Measurements from ENCODE around the gene APC. TPM values are rescaled to one million over a fixed set of nuclear protein-coding genes. Genes with fewer than 3 reads are reported as not detected.

Gene APC
- total RNA-seq, 1 donor from 2014 or later, result 36.9 TPM

DNA sequence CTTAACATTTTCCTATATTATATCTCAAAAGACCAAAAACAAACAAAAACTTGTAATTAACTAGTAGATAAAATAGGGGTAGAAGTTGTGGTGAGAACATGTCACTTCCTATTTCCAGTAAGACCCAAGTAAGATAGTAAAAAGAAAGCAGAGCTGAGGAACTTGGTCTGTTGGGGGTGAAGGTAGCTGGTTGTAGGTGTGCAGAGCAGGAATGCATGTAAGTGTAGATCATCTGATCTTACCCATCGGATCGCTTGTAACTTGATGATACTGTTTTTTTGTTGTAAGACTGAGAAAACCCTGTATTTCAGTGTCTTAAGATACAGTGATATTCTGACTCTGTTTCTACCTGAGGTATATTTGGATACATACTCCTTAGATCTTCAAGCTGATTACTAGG is 129.1 kb downstream of the APC start:
- no peak overlapping the region for H3K4me3 Mint-ChIP-seq (ENCODE audit: unreplicated experiment)
- H3K4me1 Mint-ChIP-seq (ENCODE audit: unreplicated experiment), result peaks cover 20% of the 10 kb centered on the region
- DNase-seq (ENCODE audit: extremely low spot score, unreplicated experiment), result no peak
- TF ChIP-seq, protein P1, sequence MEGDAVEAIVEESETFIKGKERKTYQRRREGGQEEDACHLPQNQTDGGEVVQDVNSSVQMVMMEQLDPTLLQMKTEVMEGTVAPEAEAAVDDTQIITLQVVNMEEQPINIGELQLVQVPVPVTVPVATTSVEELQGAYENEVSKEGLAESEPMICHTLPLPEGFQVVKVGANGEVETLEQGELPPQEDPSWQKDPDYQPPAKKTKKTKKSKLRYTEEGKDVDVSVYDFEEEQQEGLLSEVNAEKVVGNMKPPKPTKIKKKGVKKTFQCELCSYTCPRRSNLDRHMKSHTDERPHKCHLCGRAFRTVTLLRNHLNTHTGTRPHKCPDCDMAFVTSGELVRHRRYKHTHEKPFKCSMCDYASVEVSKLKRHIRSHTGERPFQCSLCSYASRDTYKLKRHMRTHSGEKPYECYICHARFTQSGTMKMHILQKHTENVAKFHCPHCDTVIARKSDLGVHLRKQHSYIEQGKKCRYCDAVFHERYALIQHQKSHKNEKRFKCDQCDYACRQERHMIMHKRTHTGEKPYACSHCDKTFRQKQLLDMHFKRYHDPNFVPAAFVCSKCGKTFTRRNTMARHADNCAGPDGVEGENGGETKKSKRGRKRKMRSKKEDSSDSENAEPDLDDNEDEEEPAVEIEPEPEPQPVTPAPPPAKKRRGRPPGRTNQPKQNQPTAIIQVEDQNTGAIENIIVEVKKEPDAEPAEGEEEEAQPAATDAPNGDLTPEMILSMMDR (IDR thresholded peaks at IDR 0.05), result no peak
- no peak overlapping the region for H3K27ac Mint-ChIP-seq (ENCODE audit: unreplicated experiment)
- no peaks in the 10 kb centered on the region for H3K9me3 Mint-ChIP-seq (ENCODE audit: unreplicated experiment)
- peaks cover 37% of the 10 kb centered on the region for H3K36me3 Mint-ChIP-seq (ENCODE audit: unreplicated experiment)
- H3K27me3 Mint-ChIP-seq (ENCODE audit: unreplicated experiment), result no peaks in the 10 kb centered on the region

DNA sequence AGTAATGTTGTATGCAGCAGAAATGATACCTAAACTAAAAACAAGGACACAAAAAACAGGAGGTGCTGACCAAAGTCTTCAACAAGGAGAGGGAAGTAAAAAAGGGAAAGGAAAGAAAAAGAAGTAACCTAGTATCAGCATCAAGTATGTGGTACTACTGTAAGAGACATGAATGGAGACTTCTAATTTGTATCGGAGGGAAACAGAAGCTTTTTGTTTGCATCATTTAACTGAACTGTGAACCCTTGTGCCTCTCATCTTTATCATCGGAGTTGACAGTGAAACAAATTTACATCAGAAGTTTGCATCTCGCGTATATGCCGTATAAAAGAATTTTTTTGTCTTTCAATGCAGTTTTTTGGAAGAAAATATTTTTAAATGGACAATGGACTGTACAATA is 129.7 kb downstream of the APC start:
- TF ChIP-seq, protein P1 (IDR thresholded peaks at IDR 0.05), result no peak
- H3K4me3 Mint-ChIP-seq (ENCODE audit: unreplicated experiment), result no peak overlapping the region
- no peak overlapping the region for H3K27ac Mint-ChIP-seq (ENCODE audit: unreplicated experiment)
- H3K27me3 Mint-ChIP-seq (ENCODE audit: unreplicated experiment), result no peaks in the 10 kb centered on the region
- H3K36me3 Mint-ChIP-seq (ENCODE audit: unreplicated experiment), result peaks cover 37% of the 10 kb centered on the region
- DNase-seq (ENCODE audit: extremely low spot score, unreplicated experiment), result no peak
- peaks cover 14% of the 10 kb centered on the region for H3K4me1 Mint-ChIP-seq (ENCODE audit: unreplicated experiment)
- H3K9me3 Mint-ChIP-seq (ENCODE audit: unreplicated experiment), result no peaks in the 10 kb centered on the region

DNA sequence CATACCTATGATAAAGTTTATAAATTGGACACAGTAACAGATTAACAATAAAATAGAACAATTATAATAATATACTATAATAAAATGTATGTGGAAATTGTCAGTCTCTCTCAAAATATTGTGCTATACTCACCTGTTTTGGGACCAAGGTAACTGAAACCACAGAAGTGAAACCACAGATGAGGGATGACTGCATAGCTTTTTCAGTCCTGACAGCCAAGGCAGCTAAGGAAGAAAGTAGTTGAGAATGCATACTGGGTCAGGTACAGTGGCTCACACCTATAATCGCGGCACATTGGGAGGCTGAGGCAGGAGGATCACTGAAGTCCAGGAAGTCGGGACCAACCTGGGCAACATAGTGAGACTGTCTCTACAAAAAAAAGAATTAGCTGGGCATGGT is 132.3 kb downstream of the APC start:
- no peak for DNase-seq (ENCODE audit: extremely low spot score, unreplicated experiment)
- Mint-ChIP-seq H3K4me3 (ENCODE audit: unreplicated experiment) (no peak overlapping the region), H3K4me1 (ENCODE audit: unreplicated experiment) (peaks cover 7% of the 10 kb centered on the region), H3K36me3 (ENCODE audit: unreplicated experiment) (peaks cover 28% of the 10 kb centered on the region), H3K27ac (ENCODE audit: unreplicated experiment) (no peak overlapping the region), H3K9me3 (ENCODE audit: unreplicated experiment) (no peaks in the 10 kb centered on the region), H3K27me3 (ENCODE audit: unreplicated experiment) (no peaks in the 10 kb centered on the region)
- TF ChIP-seq, protein P1 (IDR thresholded peaks at IDR 0.05), result no peak

DNA sequence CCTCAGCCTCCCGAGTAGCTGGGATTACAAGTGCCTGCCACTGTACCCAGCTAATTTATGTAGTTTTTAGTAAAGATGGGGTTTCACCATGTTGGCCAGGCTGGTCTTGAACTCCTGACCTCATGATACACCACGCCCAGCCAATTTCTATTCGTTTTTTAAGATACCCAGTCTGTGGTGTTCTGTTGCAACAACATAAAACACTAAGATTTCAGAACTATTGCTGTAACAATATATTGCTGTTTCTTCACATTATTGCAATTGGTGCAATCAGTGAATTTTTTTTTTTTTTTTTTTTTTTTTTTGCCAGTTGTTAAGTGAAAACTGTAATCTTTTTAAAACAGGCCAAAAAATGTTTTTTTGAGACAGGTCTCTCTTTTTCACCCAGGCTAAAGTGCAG is 133.3 kb downstream of the APC start:
- no peak for DNase-seq (ENCODE audit: extremely low spot score, unreplicated experiment)
- Mint-ChIP-seq H3K4me3 (ENCODE audit: unreplicated experiment) (no peak overlapping the region), H3K4me1 (ENCODE audit: unreplicated experiment) (peaks cover 7% of the 10 kb centered on the region), H3K27me3 (ENCODE audit: unreplicated experiment) (no peaks in the 10 kb centered on the region), H3K27ac (ENCODE audit: unreplicated experiment) (no peak overlapping the region), H3K36me3 (ENCODE audit: unreplicated experiment) (peaks cover 27% of the 10 kb centered on the region), H3K9me3 (ENCODE audit: unreplicated experiment) (no peaks in the 10 kb centered on the region)
- TF ChIP-seq, protein P1 (IDR thresholded peaks at IDR 0.05), result no peak

DNA sequence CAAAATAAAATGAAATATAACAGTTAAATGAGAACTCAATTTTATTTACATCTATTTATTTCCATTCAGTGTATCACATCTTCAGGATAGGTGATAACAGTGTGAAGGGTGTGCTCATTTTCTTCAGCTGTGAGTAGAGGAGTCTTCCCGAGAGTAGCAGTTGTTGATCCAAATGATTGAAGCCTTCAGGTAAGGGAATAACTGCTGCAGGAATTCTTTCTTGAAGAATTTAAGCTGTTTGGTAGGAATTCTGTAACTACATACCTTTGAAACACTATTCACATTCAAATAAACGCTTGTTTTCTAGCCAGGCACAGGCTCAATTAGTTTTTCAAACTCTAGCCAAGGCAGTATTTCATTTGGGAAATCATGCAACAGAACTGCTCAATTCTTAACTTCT is 138.7 kb downstream of the APC start:
- TF ChIP-seq, protein P1 (IDR thresholded peaks at IDR 0.05), result no peak
- H3K27me3 Mint-ChIP-seq (ENCODE audit: unreplicated experiment), result no peaks in the 10 kb centered on the region
- H3K36me3 Mint-ChIP-seq (ENCODE audit: unreplicated experiment), result peaks cover 16% of the 10 kb centered on the region
- peaks cover 23% of the 10 kb centered on the region for H3K4me1 Mint-ChIP-seq (ENCODE audit: unreplicated experiment)
- no peak overlapping the region for H3K4me3 Mint-ChIP-seq (ENCODE audit: unreplicated experiment)
- H3K9me3 Mint-ChIP-seq (ENCODE audit: unreplicated experiment), result no peaks in the 10 kb centered on the region
- no peak overlapping the region for H3K27ac Mint-ChIP-seq (ENCODE audit: unreplicated experiment)
- no peak for DNase-seq (ENCODE audit: extremely low spot score, unreplicated experiment)
